ENCODE data around the gene CENPS.
"Not testable (repeated sequence)": the region's sequence is repeated elsewhere in the genome, so short reads cannot be mapped to it uniquely, and the experiment has no call there.

CENPS gene

GRCh38 chr1:10430216-10431069 is at the start of gene CENPS:
Gene CENPS (plus strand): TSS chr1:10430433. CDS start chr1:10430518, 85 bp downstream.
- DNase-seq (ENCODE audit: low read depth in 2 of 2), result peak; percentile 85 to 87

GRCh38 chr1:10380594-10381275 is 49.5 kb upstream of the CENPS start:
- DNase-seq (ENCODE audit: low read depth in 2 of 2), result no peak

GRCh38 chr1:10383630-10384029 is 46.6 kb upstream of the CENPS start:
- no peak for DNase-seq (ENCODE audit: low read depth in 2 of 2)

DNA sequence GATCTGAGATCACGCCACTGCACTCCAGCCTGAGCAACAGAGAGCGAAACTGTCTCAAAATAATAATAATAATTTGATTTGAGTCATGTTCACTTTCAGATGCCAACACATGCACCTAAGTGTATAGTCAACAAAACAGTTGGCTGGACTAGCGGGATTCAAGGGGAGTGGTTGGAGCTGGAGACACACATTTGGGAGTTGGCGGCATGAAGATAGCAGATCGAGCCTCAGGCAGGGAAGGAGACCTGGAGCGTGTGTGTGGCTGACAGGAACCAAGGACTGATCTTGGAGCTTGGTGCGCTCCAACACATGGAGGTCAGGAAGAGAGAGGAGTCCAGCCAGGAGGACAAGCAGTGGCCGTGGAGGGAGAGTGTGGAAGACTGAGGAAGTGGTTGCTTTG is 46.0 kb upstream of the CENPS start:
- no peak for DNase-seq (ENCODE audit: low read depth in 2 of 2)

- DNase-seq (ENCODE audit: low read depth in 2 of 2), result no peak
Measured at GRCh38 chr1:10386761-10387676, 43.2 kb upstream of the CENPS start.

- no peak for DNase-seq (ENCODE audit: low read depth in 2 of 2)
Measured at GRCh38 chr1:10387677-10388386, 42.4 kb upstream of the CENPS start.

DNA sequence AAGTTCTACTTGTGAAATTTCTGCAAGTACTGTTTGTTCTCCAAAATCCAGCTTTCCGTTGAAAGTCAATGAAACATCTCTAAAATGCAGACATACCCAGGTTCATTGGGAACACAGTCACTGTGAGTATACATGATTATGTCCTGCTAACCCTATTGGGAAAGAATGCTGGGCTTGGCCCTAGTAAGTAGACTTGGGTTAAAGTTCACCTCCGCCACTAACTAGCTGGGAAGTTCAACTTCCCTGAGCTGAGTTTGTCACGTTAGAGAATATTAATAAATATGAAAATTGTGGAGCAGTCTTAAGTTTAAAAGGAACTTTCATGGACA is 41.9 kb upstream of the CENPS start:
- DNase-seq (ENCODE audit: low read depth in 2 of 2), result no peak

DNA sequence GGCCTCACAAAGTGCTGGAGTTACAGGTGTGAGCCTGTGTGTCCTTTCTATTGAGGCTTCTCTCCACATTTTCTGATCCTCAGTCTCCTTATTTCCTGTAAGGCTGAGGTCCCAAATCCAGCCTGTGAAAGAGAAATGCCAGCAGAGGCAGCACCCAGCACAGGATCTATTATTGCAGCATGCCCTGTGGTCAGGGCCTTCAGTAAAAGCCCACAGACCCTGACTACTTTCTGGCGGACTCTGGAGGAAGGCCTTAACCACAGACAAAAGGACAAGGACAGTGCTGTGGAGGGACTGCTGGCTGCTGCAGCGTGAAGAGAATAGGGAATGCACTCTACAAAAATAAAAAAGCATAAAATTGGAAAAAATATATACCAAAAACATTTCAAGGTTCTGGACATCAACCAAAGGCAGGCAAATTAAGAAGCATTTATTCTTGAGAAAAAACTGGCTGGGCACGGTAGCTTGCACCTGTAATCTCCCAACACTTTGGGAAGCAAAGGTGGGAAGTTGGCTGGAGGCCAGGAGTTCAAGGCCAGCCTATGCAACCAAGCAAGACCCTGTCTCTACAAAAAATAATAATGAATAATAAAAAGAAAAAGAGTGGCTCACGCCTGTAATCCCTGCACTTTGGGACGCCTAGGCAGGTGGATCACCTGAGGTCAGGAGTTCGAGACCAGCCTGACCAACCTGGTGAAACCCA is 40.8 kb upstream of the CENPS start:
- no peak for DNase-seq (ENCODE audit: low read depth in 2 of 2)

GRCh38 chr1:10396870-10397269 is 33.4 kb upstream of the CENPS start:
- DNase-seq (ENCODE audit: low read depth in 2 of 2), result no peak

DNA sequence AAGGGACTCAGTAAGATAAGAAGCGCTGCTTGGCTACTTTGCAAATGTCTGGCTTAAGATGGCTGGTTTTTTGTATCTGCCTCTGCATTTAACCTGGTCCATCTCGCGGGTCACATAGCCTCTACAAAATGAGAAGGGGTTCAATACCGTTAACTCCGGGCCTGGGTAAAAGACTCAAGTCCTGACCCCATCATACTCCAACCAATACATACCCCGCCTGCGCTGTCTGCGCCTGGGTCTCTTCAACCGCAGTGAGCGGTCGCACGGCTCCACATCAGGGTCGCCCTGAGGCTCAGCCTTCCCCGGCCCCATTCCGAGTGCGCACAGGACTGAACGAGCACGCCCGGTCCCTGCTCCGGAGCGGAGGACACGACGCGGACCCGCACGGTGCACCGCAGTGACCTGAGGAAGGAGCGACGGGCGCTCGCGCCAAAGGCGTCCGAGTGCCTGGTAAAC is 31.9 kb upstream of the CENPS start:
- DNase-seq (ENCODE audit: low read depth in 2 of 2), result no peak

- peak; percentile 93 to 97 for DNase-seq (ENCODE audit: low read depth in 2 of 2)
Measured at GRCh38 chr1:10398734-10399443, 31.3 kb upstream of the CENPS start, which contains the start of gene PGD. Gene PGD (plus strand): TSS chr1:10399064. CDS start chr1:10399118, 54 bp downstream.

GRCh38 chr1:10399444-10399941 is 30.7 kb upstream of the CENPS start:
- DNase-seq (ENCODE audit: low read depth in 2 of 2), result no peak

DNA sequence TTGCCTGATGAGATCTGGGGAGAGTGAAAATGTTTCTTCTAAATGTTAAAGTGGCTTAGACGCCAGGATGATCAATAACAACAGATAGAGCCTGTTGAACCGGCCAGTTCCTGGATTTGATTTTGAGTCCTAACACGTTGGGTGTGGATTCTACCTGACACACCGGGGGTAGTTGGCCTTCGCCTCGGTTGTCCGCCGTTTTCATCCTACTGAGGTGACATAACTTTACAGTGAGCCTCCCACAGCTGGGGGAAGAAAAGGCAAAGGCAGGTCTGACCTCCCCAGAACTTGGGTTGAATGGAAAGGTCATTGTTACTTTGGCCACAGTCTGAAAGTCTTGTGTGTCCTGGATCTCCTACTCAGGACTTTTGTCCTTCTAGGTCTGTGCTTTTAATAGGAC is 30.2 kb upstream of the CENPS start:
- DNase-seq (ENCODE audit: low read depth in 2 of 2), result no peak

GRCh38 chr1:10401281-10401680 is 29.0 kb upstream of the CENPS start:
- DNase-seq (ENCODE audit: low read depth in 2 of 2), result no peak

- no peak for DNase-seq (ENCODE audit: low read depth in 2 of 2)
Measured at GRCh38 chr1:10402729-10403274, 27.4 kb upstream of the CENPS start.

- no peak for DNase-seq (ENCODE audit: low read depth in 2 of 2)
Measured at GRCh38 chr1:10407201-10407600, 23.0 kb upstream of the CENPS start.

GRCh38 chr1:10415211-10415930 is 14.9 kb upstream of the CENPS start:
- DNase-seq (ENCODE audit: low read depth in 2 of 2), result no peak

- DNase-seq (ENCODE audit: low read depth in 2 of 2), result not testable (repeated sequence)
Measured at GRCh38 chr1:10415967-10416366, 14.3 kb upstream of the CENPS start.

- not testable (repeated sequence) for DNase-seq (ENCODE audit: low read depth in 2 of 2)
Measured at GRCh38 chr1:10418741-10419140, 11.5 kb upstream of the CENPS start.

Data from stimulated activated CD8-positive, alpha-beta memory T cell treated with anti-CD3 and anti-CD28 coated beads, Interleukin-2, amount 100 ng/mL, for 1 hour (primary cell).